DOHH2 (cell line): ENCODE data around the gene IMMP2L.
"Not testable (repeated sequence)": the region's sequence is repeated elsewhere in the genome, so short reads cannot be mapped to it uniquely, and the experiment has no call there.

ENCODE experiments used
- CTCF ChIP-seq: fragments of 200-600 bp; sonication (generic); IDR thresholded peaks from one replicate; pipeline ENCODE4 v1.5.1; 2014; ENCODE audit warnings: antibody characterized with exemption, mild to moderate bottlenecking, low read depth, low read length; ENCODE audit not compliant: poor library complexity, severe bottlenecking
- EZH2phosphoT487 ChIP-seq: fragments of 200-600 bp; sonication (generic); IDR thresholded peaks from 2 replicates; pipeline ENCODE4 v1.6.1; 2017; ENCODE audit warnings: borderline replicate concordance, mild to moderate bottlenecking, antibody characterized with exemption, low read length, moderate library complexity, mixed read lengths

DNA sequence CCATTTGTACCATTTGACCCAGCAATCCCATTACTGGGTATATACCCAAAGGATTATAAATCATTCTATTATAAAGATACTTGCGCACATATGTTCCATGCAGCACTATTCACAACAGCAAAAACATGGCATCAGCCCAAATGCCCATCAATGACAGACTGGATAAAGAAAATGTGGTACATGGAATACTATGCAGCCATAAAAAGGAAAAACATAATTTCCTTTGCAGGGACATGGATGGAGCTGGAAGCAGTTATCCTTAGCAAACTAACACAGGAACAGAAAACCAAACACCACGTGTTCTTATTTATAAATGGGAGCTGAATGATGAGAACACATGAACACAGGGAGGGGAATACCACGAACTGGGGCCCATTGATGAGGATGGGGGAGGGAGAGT is 310.9 kb downstream of the IMMP2L start:
- TF ChIP-seq CTCF, EZH2phosphoT487: not testable (repeated sequence)
